Amygdala (tissue), 56 donors: Measurements from ENCODE around the gene LRRC49.
"Not testable (repeated sequence)": the region's sequence is repeated elsewhere in the genome, so short reads cannot be mapped to it uniquely, and the experiment has no call there.

Source experiments
- DNase-seq, 56 donors: peaks; one replicate each; lab custom pipeline; 2025; lab: John Stamatoyannopoulos, UW

The LRRC49 gene

GRCh38 chr15:70863450-70864218 is 29.0 kb upstream of the LRRC49 start:
- peak in 36 of 56 donors; percentile 25 to 89 (median 64) for DNase-seq

- DNase-seq: no peak
Observed at GRCh38 chr15:70866982-70867641, 25.5 kb upstream of the LRRC49 start.

GRCh38 chr15:70867911-70868467 is 24.6 kb upstream of the LRRC49 start:
- peak in 6 of 56 donors; percentile 32 to 66 (median 41) for DNase-seq

DNA sequence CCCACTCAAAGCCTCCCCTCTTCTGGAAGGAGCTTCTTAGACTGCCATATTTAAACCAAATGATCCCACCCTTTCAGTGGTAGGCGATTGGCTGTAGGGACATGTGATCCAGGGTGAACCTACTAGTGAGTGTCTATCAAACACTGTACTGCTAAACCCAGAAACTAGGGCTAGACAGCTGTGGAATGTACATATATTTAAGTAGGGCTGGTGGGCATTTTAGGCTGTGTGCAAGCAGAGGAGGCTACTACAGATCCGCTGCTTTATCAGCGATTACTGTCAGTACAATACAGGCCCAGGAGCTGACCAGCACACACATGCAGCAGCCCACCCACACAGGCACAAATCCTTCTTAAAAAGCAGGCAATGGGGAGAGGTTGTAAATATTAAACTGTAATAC is 23.3 kb upstream of the LRRC49 start:
- DNase-seq: no peak

DNA sequence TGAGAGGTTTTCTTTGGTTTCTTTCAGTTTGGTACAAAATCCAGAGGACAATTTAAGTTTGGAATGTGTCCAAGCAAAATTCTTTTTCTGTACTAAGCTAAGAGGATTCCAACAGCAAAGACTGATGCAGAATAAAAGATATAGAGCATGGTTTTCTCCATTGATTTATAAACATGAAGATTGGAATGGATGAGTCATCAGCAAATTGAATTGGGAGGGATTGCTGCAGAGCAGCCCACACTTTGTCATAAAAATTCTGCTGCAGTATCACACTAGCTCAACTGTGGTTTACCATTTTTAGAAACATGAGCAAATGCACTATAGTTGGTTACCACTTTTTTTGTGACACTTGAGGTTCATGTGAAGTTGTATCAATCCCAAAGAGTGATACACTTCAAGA is 22.6 kb upstream of the LRRC49 start:
- peak in 1 of 56 donors; percentile 33 for DNase-seq

GRCh38 chr15:70871490-70871889 is 21.1 kb upstream of the LRRC49 start:
- DNase-seq: not testable (repeated sequence)

GRCh38 chr15:70873232-70874054 is 19.2 kb upstream of the LRRC49 start:
- no peak for DNase-seq

DNA sequence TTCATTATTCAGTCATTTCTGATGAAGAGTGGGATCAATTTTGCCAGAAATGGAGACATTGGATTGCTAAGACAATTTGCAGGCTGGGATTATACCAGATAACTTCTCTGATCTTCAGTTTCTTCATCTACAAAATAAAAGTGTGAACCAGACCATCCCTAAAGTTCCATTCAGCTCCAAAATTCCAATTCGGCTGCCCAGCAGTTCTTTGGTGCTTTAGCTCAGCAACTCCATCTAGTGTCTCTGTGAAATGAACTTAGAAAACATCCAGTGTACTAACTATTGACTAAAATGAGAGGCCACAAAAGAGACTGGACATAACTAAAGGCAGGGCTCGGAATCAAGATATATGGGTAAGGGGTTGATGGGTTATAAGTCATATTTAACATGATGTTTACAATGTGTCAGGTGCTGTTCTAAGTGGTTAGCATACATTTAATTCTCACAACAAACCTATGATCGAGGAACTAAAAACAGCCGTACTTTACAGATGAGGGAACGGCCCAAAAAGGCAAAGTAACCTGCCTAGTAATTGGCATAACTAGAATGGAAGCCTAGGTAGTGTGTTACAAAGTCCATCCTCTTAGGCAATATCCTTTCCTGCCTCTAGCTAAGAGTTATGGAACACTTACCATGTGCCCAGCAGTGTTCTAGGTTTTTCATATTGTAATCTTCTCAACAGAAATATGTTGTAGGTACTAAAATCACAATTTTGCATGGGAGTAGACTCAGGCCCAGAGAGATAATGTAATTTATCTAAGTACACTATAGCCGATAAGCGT is 17.4 kb upstream of the LRRC49 start:
- peak in 4 of 56 donors; percentile 38 to 60 (median 51) for DNase-seq

DNA sequence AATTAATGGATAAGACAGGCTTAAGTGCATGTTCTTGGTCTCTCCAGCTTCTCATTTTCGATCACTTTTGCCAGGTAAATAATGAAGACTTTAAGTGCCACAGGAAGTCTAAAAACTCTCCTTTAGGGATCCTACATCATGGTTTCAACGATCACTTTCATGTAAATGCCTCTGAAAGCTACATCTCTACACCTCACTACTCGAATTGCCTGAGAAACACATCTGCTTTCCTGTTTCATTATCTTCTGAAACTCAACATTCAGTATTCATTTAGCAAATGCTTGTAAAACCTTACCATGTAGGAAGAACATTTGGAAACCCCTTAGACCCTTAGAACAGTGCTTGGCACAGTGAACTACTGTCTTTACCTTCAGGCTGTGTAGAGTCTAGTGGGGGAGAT is 16.6 kb upstream of the LRRC49 start:
- DNase-seq: no peak

DNA sequence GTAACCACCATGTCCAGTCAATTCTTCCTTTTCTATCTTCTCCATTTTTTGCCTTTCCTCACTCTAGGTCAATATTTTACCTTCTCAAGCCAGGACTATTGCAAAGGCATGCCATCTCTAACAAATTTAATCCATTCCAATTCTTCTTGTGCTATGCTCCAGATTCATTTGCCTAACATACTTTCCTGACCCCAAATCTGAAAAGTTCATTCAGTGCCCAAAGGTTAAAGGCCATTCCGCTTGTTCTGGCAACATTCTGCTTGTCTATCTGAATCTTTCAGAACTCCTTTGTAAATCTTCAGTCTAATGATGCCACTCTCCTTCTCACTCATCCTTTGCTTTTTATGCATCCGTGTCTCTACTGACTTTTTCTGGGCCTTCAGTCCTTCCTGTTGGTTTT is 15.9 kb upstream of the LRRC49 start:
- DNase-seq: no peak

DNA sequence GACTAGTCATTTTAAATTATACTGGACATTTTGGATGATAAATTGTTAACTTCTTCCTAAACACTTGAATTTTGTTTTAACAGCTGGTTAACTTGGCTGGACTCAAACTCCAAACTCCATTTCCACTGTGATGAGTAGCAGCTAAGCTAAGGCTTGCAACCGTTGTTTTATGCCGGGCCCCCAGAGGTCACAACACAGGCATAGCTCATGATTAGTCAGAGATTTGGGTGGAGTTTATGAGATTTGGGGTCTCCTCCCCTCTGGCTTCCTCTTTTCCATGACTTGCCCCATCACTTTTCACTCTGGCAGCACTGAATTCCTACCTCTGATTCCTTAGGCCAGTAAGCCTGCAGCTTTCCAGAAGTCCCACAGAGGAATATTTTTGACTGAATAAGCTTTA is 13.2 kb upstream of the LRRC49 start:
- no peak for DNase-seq

DNA sequence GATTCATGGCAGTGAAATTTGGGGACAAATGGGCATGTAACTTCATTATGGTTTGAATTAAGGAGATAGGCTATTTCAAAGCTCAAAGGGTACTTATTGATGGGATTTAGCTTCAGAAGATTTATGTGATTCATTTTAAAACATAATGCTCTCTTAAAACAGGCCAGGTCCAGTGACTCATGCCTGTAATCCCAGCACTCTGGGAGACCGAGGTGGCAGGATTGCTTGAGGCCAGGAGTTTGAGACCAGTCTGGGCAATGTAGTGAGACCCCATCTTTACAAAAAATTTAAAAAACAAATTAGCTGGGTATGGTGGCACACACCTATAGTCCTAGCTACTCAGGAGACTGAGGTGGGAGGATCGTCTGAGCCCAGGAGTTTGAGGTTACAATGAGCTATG is 11.8 kb upstream of the LRRC49 start:
- DNase-seq: no peak

- DNase-seq: no peak
Observed at GRCh38 chr15:70882361-70882760, 10.3 kb upstream of the LRRC49 start.

GRCh38 chr15:70892912-70893560 is 410 bp downstream of the LRRC49 start:
- peak in 8 of 56 donors; percentile 47 to 81 (median 64) for DNase-seq

- DNase-seq: no peak
Observed at GRCh38 chr15:70902107-70902506, 9.5 kb downstream of the LRRC49 start.

- DNase-seq: no peak
Observed at GRCh38 chr15:70906842-70907241, 14.2 kb downstream of the LRRC49 start.

DNA sequence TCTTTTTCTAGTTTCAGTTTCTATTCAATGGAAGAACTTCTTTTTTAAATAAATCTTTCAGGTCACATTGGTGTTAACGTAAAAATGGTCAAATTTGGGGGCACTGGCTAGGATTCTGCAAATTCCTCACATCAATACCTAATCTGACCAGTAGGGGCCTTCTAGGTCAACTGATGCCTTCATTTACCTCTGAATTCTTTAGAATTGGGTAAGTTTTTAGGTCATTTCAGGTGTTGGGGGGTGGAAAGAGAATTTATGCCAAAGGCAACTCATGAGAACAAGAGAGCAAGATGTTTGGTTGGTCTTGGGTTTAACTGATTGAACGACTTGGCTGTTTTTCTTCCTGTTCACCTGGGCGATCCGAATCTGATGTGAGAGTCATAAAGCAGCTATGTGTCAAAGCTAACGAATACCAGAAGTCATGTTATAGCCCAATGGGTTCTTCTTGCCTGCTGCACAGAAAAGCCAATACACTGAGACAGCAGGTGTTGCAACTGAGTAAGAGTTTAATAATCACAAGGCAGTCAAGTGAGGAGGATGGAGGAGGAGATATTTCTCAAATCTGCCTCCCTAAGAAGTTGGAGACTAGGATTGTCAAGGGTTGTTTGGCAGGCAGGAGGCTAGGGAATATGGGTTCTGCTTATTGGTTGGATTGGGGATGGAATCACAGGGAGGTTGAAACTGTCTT is 15.3 kb downstream of the LRRC49 start:
- DNase-seq: no peak

DNA sequence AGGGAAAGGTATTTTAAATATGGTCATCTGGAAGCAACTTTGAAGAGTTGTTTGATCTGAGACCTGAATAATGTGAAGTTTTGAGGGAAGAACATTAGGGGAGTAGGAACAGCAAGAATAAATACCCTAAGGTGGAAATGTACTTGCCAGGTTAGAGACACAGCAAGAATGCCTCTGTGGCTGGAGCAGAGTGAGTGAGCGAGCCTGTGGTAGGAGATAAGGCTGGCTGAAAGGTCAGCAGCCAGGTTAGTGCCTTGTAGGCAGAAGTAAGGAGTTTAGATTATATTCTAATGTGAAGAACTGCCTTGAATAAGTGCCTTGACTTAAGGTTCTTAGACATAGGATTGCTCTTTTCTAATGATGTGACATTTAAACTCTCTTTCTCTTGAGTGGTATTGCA is 18.3 kb downstream of the LRRC49 start:
- no peak for DNase-seq

GRCh38 chr15:70912187-70912586 is 19.6 kb downstream of the LRRC49 start:
- no peak for DNase-seq
